Neural cell (in vitro differentiated cells): ENCODE results near the gene PRMT3.

Experiments
- CTCF ChIP-seq: fragments of 450-650 bp; IDR thresholded peaks from 2 replicates; pipeline ENCODE4 v1.5.1; 2014; ENCODE audit warnings: antibody characterized with exemption, mild to moderate bottlenecking, moderate library complexity; ENCODE audit not compliant: poor library complexity, severe bottlenecking
- EP300 ChIP-seq: fragments of 450-650 bp; conservative IDR thresholded peaks from 2 replicates; pipeline ENCODE4 v1.6.1; 2014; ENCODE audit warnings: antibody characterized with exemption, mild to moderate bottlenecking, moderate library complexity; ENCODE audit not compliant: poor library complexity, severe bottlenecking
- EZH2 ChIP-seq: fragments of 200-600, 300-800 bp; shearing (Covaris generic), sonication (generic); IDR thresholded peaks from 2 replicates; pipeline ENCODE4 v1.6.1; 2014; ENCODE audit warnings: antibody characterized with exemption, low read length, borderline replicate concordance, mild to moderate bottlenecking; ENCODE audit not compliant: insufficient read depth, poor library complexity, severe bottlenecking
- MXI1 ChIP-seq: fragments of 450-650 bp; conservative IDR thresholded peaks from 2 replicates; pipeline ENCODE4 v1.6.1; 2014; ENCODE audit warnings: antibody characterized with exemption, mild to moderate bottlenecking; ENCODE audit not compliant: poor library complexity, severe bottlenecking
- POLR2AphosphoS5 ChIP-seq: IDR thresholded peaks from 2 replicates; pipeline ENCODE4 v1.6.1; 2012
- RAD21 ChIP-seq: fragments of 450-650 bp; conservative IDR thresholded peaks from 2 replicates; pipeline ENCODE4 v1.6.1; 2014; ENCODE audit warnings: antibody characterized with exemption, mild to moderate bottlenecking, moderate library complexity
- REST ChIP-seq: IDR thresholded peaks from 2 replicates; pipeline ENCODE4 v1.6.1; 2012; ENCODE audit warnings: borderline replicate concordance
- SMC3 ChIP-seq: fragments of 450-650 bp; conservative IDR thresholded peaks from 2 replicates; pipeline ENCODE4 v1.6.1; 2014; ENCODE audit warnings: antibody characterized with exemption, mild to moderate bottlenecking, moderate library complexity; ENCODE audit not compliant: poor library complexity
- TAF1 ChIP-seq: IDR thresholded peaks from 2 replicates; pipeline ENCODE4 v1.6.1; 2012; ENCODE audit warnings: low read depth

- TF ChIP-seq CTCF (no peak), RAD21 (no peak), MXI1 (no peak), POLR2AphosphoS5 (no peak), TAF1 (no peak), EZH2 (no peak), REST (no peak), SMC3 (no peak), EP300 (no peak)
Observed at GRCh38 chr11:20459865-20460264, 72.3 kb downstream of the PRMT3 start.
